ENCODE measurements around the gene HK1. TPM values are rescaled to one million over a fixed set of nuclear protein-coding genes. Genes with fewer than 3 reads are reported as not detected.
"Not testable (repeated sequence)": the region's sequence is repeated elsewhere in the genome, so short reads cannot be mapped to it uniquely, and the experiment has no call there.

The HK1 gene
- total RNA-seq, 2 donors from 2014 or later, result 143 to 149 TPM

- Mint-ChIP-seq H3K27me3 (ENCODE audit: low read depth) (no peaks in the 10 kb centered on the region), H3K9me3 (no peaks in the 10 kb centered on the region), H3K4me1 (ENCODE audit: low read depth) (no peaks in the 10 kb centered on the region), H3K27ac (no peak overlapping the region), H3K4me3 (no peak overlapping the region), H3K36me3 (ENCODE audit: insufficient read depth in 2 of 2) (no peaks in the 10 kb centered on the region)
- DNase-seq (no peak), ATAC-seq (replicated peaks in 1 of 2) (no peak)
These were observed 16.8 kb downstream of the HK1 start for GRCh38 chr10:69295027-69295636.

GRCh38 chr10:69303632-69304051 lies 25.3 kb downstream of the HK1 start:
- no peak overlapping the region for H3K4me3 Mint-ChIP-seq
- H3K27ac Mint-ChIP-seq, result no peak overlapping the region
- ATAC-seq (replicated peaks in 1 of 2) (peak; percentile 45 to 63), DNase-seq (peak in 1 of 2 donors; percentile 10)
- H3K9me3 Mint-ChIP-seq, result no peaks in the 10 kb centered on the region
- no peaks in the 10 kb centered on the region for H3K27me3 Mint-ChIP-seq (ENCODE audit: low read depth)
- no peaks in the 10 kb centered on the region for H3K4me1 Mint-ChIP-seq (ENCODE audit: low read depth)
- H3K36me3 Mint-ChIP-seq (ENCODE audit: insufficient read depth in 2 of 2), result no peaks in the 10 kb centered on the region

- no peak overlapping the region for H3K4me3 Mint-ChIP-seq
- H3K27me3 Mint-ChIP-seq (ENCODE audit: low read depth), result no peaks in the 10 kb centered on the region
- H3K9me3 Mint-ChIP-seq, result no peaks in the 10 kb centered on the region
- H3K4me1 Mint-ChIP-seq (ENCODE audit: low read depth), result no peaks in the 10 kb centered on the region
- H3K27ac Mint-ChIP-seq, result no peak overlapping the region
- DNase-seq, result no peak
- no peak for ATAC-seq (replicated peaks in 1 of 2)
- H3K36me3 Mint-ChIP-seq (ENCODE audit: insufficient read depth in 2 of 2), result no peaks in the 10 kb centered on the region
These were observed 28.1 kb downstream of the HK1 start for GRCh38 chr10:69306421-69306820.

DNA sequence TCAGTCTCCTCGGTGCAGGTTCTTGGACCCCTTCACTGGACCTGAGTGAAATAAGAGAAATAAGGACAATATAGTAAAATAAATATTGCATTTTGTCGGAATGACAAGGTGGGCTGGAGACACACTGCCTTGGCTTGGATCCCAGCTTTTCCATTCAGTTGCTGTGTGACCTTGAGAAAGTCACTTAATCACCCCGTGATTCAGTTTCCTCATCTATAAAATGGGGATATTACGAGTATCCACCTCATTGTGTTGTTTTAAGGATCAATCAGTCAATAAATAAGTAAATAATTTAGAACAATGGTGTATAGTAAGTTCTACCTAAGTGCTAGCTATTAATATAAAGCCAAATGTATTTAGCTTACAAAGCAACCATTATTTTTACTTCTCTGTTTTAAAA lies 29.1 kb downstream of the HK1 start:
- no peaks in the 10 kb centered on the region for H3K36me3 Mint-ChIP-seq (ENCODE audit: insufficient read depth in 2 of 2)
- no peak for ATAC-seq (replicated peaks in 1 of 2)

DNA sequence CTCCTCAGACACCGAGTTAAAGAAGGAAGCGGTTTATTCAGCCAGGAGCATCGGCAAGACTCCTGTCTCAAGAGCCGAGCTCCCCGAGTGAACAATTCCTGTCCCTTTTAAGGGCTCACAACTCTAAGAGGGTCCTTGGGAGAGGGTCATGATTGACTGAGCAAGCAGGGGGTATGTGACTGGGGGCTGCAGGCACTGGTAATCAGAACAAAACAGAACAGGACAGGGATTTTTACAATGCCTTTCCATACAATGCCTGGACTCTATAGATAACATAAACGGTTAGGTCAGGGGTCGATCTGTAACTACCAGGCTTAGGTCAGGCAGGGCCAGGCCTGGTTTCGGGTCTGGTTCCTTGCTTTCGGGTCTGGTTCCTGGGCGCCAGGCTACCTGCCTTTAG lies 30.0 kb downstream of the HK1 start:
- H3K4me3 Mint-ChIP-seq; ATAC-seq (replicated peaks in 1 of 2); H3K9me3 Mint-ChIP-seq; H3K4me1 Mint-ChIP-seq (ENCODE audit: low read depth); H3K27ac Mint-ChIP-seq; H3K27me3 Mint-ChIP-seq (ENCODE audit: low read depth); DNase-seq; H3K36me3 Mint-ChIP-seq (ENCODE audit: insufficient read depth in 2 of 2): not testable (repeated sequence)

More for the DNA sequence above, 29.1 kb downstream of the HK1 start:
- Mint-ChIP-seq H3K27ac (no peak overlapping the region), H3K9me3 (no peaks in the 10 kb centered on the region), H3K4me1 (ENCODE audit: low read depth) (no peaks in the 10 kb centered on the region), H3K27me3 (ENCODE audit: low read depth) (no peaks in the 10 kb centered on the region), H3K4me3 (no peak overlapping the region)
- DNase-seq, result no peak

- Mint-ChIP-seq H3K36me3 (ENCODE audit: insufficient read depth in 2 of 2) (no peaks in the 10 kb centered on the region), H3K4me1 (ENCODE audit: low read depth) (peaks cover 12% of the 10 kb centered on the region), H3K4me3 (no peak overlapping the region), H3K9me3 (no peaks in the 10 kb centered on the region), H3K27me3 (ENCODE audit: low read depth) (no peaks in the 10 kb centered on the region), H3K27ac (no peak overlapping the region)
- ATAC-seq (replicated peaks in 1 of 2) (no peak), DNase-seq (no peak)
These were observed 33.0 kb downstream of the HK1 start for GRCh38 chr10:69311309-69311708.

DNA sequence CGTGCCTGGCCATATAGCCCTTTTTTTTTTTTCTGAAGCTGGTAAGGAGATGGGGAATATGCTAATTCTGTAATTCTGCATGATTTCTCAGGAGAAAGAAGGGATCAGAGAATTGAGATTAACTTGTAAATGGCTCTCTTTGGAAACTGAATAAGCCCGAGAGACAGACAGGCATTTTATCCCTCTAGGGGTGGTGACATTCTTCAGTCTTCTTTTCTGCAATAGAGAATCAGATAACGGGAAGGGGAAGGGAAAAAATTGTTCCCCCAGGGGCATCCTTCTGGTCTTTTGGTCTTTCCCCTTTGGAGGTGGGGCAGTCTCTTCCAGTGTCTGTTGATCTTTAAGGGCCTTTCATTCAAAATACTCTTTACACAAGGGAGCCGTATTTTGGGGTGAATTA lies 34.2 kb downstream of the HK1 start:
- H3K27ac Mint-ChIP-seq, result no peak overlapping the region
- H3K4me1 Mint-ChIP-seq (ENCODE audit: low read depth), result peaks cover 25% of the 10 kb centered on the region
- no peaks in the 10 kb centered on the region for H3K9me3 Mint-ChIP-seq
- no peaks in the 10 kb centered on the region for H3K27me3 Mint-ChIP-seq (ENCODE audit: low read depth)
- no peak for DNase-seq
- no peaks in the 10 kb centered on the region for H3K36me3 Mint-ChIP-seq (ENCODE audit: insufficient read depth in 2 of 2)
- H3K4me3 Mint-ChIP-seq, result no peak overlapping the region
- no peak for ATAC-seq (replicated peaks in 1 of 2)

DNA sequence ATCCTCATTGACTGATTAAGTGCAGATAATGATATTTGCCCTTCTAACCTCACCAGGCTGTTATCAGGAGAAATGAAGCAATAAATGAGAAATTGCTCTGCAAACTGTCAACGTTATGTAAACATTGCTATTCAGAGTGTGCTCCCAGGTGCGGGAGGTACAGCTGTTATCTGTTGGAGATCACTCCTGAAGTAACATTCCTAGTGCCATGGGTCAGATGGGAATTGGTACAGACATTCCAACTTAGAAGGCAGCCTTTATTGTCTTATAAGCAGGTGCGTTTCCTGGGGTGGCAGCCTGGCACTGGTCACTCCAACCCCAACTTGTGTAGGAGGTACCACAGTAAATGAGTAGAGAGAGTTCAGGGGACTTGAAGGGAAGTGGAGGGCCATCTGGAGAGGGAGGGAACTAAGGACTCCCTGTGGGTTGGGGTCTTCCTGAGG lies 36.8 kb downstream of the HK1 start:
- H3K4me1 Mint-ChIP-seq (ENCODE audit: low read depth), result peaks cover 32% of the 10 kb centered on the region
- H3K4me3 Mint-ChIP-seq, result no peak overlapping the region
- H3K36me3 Mint-ChIP-seq (ENCODE audit: insufficient read depth in 2 of 2), result peaks cover 1 to 5% of the 10 kb centered on the region in 2 donors
- no peaks in the 10 kb centered on the region for H3K27me3 Mint-ChIP-seq (ENCODE audit: low read depth)
- H3K9me3 Mint-ChIP-seq, result no peaks in the 10 kb centered on the region
- no peak overlapping the region for H3K27ac Mint-ChIP-seq
- ATAC-seq (replicated peaks in 1 of 2) (no peak), DNase-seq (no peak)

- Mint-ChIP-seq H3K4me3 (peak overlapping the region; percentile 12 to 51), H3K9me3 (no peaks in the 10 kb centered on the region), H3K27ac (peak overlapping the region; percentile 10), H3K36me3 (ENCODE audit: insufficient read depth in 2 of 2) (peaks cover 1 to 5% of the 10 kb centered on the region in 2 donors), H3K27me3 (ENCODE audit: low read depth) (no peaks in the 10 kb centered on the region), H3K4me1 (ENCODE audit: low read depth) (peaks cover 39% of the 10 kb centered on the region)
- DNase-seq (peak in 1 of 2 donors; percentile 4), ATAC-seq (replicated peaks in 1 of 2) (no peak)
These were observed 37.5 kb downstream of the HK1 start for GRCh38 chr10:69315610-69316312.

GRCh38 chr10:69316313-69317059 lies 38.2 kb downstream of the HK1 start:
- Mint-ChIP-seq H3K4me1 (ENCODE audit: low read depth) (peaks cover 46% of the 10 kb centered on the region), H3K27me3 (ENCODE audit: low read depth) (no peaks in the 10 kb centered on the region), H3K27ac (peak overlapping the region; percentile 10), H3K4me3 (peak overlapping the region; percentile 12 to 51), H3K9me3 (no peaks in the 10 kb centered on the region), H3K36me3 (ENCODE audit: insufficient read depth in 2 of 2) (peaks cover 1 to 5% of the 10 kb centered on the region in 2 donors)
- DNase-seq (no peak), ATAC-seq (replicated peaks in 1 of 2) (no peak)

DNA sequence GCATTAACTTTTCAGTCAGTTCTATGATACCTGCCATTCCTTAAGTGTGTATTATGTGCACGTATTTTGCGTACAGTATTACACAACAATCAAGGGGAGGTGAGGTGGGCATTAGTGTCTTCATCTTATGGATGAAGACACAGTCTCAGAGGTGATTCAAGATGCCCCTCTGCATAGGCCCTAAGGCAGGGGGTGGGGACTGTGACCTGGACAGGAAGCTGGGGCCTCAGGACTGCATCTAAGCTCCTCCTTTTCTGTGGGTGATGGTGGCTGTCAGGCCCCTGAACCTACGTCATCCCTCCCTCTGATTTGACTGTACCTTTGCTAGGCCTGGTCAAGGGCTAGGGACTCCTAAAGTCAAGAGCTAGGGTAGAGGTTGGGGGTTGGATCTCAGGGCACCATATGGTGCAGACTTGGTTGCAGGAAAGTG lies 38.9 kb downstream of the HK1 start:
- Mint-ChIP-seq H3K27me3 (ENCODE audit: low read depth) (no peaks in the 10 kb centered on the region), H3K27ac (peak overlapping the region; percentile 76), H3K4me3 (peak overlapping the region; percentile 98 to 99), H3K9me3 (no peaks in the 10 kb centered on the region), H3K4me1 (ENCODE audit: low read depth) (peaks cover 53% of the 10 kb centered on the region), H3K36me3 (ENCODE audit: insufficient read depth in 2 of 2) (peaks cover 1 to 5% of the 10 kb centered on the region in 2 donors)
- peak; percentile 24 to 57 for ATAC-seq (replicated peaks in 1 of 2)
- peak; percentile 64 to 75 for DNase-seq

DNA sequence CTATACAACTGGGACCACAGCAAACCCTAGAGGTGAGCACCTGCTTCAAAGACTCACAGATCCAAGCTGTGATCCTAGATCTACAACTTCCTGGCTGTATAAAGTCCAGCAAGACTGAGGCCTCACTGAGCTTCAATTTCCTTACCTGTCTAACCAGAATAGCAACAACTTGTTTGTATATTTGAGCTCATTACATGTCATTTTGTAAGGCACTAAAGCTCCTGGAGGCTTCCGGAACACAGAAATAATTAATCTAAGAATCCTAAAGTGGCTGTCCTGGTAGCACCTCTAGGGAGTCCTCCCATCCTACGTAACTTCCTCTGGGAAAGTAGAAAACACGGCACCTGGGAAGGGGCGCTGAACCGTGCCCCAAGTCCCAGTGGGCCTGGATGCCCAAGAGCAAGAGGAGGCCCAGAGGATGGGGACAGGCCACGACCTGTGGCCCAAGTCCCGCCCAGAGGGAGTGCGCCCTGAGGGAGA lies 39.4 kb downstream of the HK1 start:
- Mint-ChIP-seq H3K36me3 (ENCODE audit: insufficient read depth in 2 of 2) (peaks cover 1 to 5% of the 10 kb centered on the region in 2 donors), H3K9me3 (no peaks in the 10 kb centered on the region), H3K27ac (peak overlapping the region; percentile 76), H3K4me3 (peak overlapping the region; percentile 98 to 99), H3K27me3 (ENCODE audit: low read depth) (no peaks in the 10 kb centered on the region), H3K4me1 (ENCODE audit: low read depth) (peaks cover 57% of the 10 kb centered on the region)
- ATAC-seq (replicated peaks in 1 of 2) (peak in 1 of 2 donors; percentile 28), DNase-seq (no peak)
